NCI-H69 (cell line): ENCODE results near the gene CREBRF.
A peak's percentile ranks its signal among the peaks of the same experiment; 100 is the strongest.
"Not testable (repeated sequence)": the region's sequence is repeated elsewhere in the genome, so short reads cannot be mapped to it uniquely, and the experiment has no call there.

Experiments
- DNase-seq: peaks from one replicate; lab custom pipeline; 2025; lab: John Stamatoyannopoulos, UW

Gene CREBRF

DNA sequence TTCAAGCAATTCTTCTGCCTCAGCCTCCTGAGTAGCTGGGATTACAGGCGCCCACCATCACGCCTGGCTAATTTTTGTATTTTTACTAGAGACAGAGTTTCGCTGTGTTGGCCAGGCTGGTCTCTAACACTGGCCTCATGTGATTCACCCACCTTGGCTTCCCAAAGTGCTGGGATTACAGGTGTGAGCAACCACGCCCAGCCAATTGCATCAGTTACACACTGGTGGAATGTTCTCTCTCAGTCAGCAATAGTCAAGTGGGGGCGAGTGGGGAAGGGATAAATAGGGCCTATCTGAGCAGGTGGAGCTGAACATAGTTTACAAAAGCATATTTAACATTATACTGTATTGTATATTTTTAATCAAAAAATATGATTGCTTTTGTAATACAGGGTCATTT is 98.5 kb downstream of the CREBRF start:
- DNase-seq = not testable (repeated sequence)

DNA sequence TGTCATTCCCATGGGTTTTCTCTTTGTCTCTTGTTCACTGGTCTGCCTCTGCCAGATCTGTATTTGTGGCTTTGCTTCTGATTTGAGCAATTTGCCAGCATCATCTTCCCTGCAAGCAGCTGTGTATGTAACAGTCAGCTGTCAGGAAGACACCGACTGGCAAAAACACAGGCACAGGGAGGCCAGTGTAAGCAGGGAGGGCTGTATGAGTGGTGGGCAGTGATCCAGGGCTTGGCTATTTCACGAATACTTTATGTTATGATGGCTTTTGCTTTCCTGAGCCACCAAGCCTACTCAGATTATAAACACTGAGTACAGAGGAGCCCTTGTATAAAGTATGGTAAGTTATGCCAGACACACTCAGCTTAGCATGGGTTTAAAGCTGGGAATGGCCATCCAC is 99.8 kb downstream of the CREBRF start:
- no peak for DNase-seq

DNA sequence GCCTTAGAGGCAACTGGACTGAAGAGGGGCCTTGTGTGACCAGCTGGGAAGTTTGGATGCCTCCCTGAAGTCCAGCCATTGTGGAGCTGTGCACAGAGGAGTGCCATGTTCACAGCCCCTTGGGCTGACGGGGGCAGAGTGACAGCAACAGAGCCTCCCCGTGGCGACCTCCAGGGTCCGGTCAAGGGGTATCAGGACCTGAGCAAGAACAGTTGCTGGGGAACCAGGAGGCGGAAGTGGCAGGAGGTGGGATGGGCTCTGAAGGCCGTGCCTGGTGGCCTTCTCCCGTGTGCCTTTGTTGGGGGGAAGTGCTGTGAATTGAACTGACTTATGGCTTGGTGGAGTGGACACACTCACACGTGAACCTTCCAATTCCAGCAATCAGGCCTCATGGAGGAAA is 102.2 kb downstream of the CREBRF start:
- no peak for DNase-seq

DNA sequence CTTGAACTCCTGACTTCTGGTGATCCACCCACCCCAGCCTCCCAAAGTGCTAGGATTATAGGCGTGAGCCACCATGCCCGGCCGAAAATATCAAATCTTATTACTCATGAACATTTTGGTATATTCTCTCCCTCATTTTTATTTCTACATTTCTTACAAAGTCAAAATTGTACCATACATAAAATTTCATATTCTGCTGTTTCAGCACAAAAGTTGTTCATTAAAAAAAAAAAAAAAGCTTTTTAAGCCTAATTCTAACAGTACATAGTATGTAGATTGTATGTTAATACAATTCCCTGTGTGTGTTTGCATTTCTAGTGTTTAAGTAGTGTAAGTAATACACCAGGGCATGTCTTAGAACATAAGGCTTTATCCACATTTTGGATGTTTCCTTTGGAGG is 103.1 kb downstream of the CREBRF start:
- DNase-seq = no peak

DNA sequence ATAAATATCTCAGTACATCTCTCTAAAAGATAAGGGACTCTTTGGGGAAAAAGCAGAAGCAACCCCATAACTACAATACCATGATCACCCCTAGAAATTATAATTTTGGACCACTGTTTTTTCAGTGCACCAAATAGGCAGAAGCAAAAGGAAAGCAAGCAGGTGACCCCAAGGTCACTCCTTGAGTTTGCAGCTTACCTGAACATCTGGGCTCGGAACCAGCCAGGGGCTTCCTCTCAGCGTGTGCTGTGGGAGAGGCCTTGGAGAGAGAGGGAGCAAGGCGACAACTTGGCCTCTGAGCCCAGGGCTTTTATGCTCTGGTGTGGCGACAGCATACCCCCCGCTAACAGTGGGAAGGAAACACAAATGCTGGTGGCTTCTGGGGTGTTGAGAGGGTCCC is 105.0 kb downstream of the CREBRF start:
- DNase-seq = no peak

DNA sequence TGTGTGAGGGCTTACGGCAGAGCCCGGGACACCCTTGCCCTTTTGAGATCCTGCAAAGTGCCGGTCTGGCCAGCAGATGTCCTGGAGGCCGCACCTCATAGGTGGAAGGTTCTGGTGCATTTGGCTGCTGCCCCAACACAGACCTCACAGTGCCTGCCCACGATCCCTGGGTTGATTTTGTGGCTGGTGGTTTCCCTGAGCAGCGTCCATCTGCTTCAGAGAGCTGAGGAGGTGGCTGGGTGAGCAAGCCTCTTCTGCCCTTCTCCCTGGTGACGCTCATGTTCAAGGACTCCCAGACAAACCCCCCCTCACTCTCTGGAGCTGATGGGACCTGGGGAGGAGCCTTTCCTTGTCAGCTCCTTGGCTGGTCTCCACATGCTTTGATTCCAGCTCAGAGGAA is 107.1 kb downstream of the CREBRF start:
- DNase-seq = no peak

DNA sequence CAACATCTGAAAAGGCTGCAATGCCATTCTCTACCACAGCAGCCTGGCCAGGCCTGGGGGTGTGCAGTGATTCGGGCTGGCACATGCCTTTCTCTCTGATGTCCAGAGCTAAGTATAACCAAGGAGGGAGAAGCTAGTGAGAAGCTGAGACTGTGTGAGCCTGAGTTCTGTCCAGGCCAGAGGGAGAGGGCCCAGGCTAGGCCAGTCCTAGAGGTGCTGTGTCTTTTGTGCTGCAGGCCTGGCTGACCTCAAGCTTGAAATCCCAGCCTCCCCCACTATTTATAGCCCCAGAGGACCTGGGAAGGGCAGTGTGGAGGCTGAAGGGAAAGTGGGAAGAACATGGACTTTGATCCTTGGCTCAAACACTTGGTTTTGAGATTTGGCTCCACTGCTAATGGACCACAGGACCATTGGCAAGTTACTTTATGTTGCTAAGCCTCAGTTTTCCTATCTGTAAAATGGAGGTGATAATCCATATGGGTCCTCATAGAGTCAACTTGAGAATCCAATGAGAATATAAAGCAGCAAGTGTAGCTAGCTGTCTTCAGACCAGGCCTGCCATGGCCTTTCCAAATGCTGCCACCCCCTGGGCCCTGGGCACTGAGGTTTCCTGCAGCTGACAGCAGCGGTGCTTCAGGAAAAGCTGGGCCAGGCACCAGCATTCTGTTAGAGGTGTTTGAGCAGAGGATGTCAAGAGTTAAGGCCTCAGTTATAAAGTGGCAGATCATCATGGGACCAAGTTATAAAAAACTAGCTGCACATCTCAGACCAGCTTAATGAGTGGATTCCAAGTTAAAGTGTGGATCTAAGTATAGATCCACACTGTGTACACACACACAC is 109.2 kb downstream of the CREBRF start:
- DNase-seq = no peak

DNA sequence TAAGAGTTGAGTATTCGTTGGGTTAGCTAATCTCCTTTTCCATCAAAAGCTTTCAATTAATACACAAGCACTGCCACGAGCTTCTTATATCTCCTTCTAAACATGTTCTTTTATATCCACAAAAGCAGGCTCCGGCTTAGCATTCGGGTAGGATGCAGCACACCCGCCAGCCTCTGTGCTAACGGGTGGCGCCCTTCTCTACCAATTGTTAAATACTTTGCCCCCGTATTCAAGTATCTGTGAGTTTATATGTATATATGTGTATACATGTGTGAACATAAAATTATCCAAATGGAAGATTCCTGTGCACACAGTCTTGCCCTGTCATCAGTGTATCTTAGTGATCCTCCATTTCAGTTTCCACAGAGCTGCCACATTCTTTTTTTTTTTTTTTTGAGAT is 116.0 kb downstream of the CREBRF start:
- no peak for DNase-seq

DNA sequence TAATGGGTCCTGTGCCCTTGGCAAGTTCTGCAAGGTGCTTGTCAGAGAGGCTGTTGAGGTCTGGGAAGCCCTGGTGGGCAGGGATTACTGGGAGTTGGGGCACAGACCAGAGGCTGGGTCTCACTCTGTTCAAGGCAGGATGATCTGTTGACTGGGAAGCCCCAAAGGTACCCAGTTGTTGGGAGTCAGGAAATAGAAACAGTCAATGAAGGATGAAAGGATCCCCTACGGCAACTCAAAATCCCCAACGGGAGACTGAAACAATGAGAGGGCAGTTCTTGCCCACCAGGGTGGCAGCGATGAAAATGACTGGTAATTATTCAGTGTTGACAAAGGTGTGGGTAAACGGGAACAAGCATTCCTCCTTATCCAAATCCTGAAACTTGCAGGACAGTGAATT is 119.4 kb downstream of the CREBRF start:
- peak; percentile 93 for DNase-seq

DNA sequence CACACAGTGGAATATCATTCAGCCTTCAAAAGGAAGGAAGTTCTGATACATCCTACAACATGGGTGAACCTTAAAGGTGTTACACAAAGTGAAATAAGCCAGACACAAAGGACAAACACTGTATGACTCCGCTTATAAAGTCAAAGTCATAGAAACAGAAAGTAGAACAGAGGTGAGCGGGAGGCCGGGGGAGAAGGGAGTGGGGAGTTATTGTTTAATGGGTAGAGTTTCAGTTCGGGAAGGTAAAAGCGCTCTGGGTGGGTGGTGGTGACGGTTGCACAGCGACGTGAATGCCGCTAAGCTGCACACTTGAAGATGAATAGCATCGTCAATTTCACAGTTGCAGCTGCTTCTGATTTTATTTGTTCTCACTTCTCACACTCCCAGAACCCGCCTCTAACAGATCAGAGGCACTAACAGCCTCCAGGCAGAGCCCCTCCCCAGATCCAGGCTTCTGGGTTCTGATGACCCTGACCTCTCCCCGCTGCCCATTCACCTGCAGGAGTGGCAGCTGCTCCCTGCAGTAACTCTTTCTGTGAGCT is 122.3 kb downstream of the CREBRF start:
- DNase-seq = peak; percentile 62

DNA sequence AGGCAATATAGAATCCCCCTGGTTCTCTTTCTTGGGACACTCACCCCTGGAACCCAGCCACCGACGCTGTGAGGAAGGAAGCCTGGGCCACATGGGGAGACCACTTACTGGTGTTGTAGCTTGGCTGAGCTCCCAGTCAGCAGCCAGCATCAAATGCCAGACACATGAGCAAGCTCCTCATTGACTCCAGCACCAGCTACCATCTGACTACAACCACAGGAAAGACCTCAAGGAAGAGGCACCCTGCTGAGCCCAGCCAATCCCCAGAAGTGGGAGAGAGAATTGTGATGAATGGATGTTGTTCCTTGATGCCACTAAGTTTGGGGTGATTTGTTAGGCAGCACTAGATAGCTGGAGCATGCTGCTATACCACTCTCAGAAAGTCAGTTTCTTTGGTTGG is 124.2 kb downstream of the CREBRF start:
- peak; percentile 62 for DNase-seq

DNA sequence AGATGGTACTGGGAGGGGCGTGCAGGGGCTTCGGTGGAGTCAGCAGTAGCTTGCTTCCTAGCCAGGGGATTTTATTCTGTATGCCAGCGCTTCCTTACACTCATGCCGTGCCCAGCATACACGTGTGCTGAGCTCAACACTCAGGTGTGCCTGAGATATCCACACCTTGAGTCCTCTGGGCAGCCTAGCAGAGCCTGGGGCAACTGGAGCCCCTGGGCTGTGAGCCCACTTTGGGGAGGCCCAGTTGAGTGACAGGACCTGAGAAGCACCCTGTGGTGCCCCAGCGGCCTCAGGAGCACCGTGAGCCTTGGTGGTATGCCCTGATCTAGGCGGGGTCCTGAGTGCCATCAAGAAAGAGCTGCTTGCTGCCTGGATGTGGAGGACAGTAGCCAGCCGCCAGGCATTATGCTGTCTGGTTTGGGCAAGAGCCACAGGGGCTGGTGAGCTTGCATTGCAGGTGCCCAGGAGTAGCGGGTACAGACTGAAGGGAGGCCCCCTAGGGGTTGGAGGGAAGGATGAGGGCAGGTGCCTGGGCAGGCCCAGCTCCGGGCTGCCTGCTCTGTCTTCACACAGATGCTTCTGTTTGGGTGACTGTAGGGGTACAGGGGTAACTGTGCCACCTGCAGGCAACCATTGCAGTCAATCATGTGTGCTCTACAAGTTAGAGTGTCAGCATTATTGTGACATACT is 131.0 kb downstream of the CREBRF start:
- peak; percentile 56 for DNase-seq

DNA sequence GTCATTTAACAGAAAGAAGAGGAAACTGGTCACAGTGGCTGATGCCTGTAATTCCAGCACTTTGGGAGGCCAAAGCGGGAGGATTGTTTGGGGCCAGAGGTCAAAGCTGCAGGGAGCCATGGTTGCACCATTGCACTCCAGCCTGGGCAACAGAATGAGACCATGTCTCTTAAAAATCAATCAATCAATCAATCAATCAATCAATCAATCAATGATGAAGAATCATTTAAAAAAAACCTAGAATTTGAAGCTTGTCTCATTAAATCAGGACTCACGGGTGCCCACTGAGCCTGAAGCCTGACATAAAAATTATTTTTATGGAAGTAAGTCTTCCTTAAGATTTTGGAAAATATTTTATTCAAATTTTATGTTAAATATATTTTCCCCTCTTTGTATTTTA is 132.1 kb downstream of the CREBRF start:
- no peak for DNase-seq
